ENCODE results near the gene HYAL4.

- peak; percentile 92 for TF ChIP-seq GATA2 (IDR thresholded peaks at IDR 0.05; ENCODE audit: low read depth, low read length)
- peak; percentile 87 for TF ChIP-seq GATA3 (IDR thresholded peaks at IDR 0.05; ENCODE audit: low read depth, low read length)
These were observed 16.2 kb upstream of the HYAL4 start for GRCh38 chr7:123828805-123829204.
